Measurements from ENCODE around the gene KRT81. TPM values are rescaled to one million over a fixed set of nuclear protein-coding genes. Genes with fewer than 3 reads are reported as not detected.

Gene KRT81
- total RNA-seq, 3 donors from 2014 or later: 3.6 to 29.9 TPM; not detected in 1

DNA sequence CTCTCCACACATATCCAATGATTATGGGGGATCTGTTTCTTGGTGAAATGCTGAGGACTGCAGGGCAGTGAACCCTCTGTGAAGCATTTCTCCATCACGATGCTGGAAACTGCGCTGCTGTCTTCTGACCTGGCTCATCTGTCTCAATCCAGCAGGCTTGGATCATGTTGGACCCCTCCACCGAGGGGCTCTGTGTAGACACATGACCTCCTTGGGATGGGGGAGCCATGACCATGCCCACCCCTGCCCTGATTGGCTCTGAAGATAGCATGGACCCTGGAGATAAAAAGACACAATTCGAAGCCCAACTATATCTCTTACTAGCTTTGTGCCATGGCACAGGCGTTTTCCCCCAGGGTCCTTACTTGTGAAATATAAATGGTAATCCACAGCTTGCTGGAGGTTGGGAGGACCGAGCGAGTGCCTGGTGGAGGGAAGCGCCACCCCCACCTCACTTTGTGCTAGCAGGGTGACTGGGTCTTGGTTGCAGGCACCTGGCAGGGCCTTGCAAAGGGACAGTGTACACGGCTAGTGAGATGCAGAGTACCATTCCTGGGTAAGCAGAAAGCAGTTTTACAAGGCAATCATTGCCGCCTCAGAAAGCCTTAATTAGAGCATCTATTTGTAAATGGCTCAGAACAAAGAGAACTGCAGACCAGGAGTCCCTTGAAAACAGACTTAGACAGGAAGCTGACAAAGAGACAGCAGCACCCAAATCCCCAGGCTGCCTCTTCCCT, 32.2 kb upstream of the KRT81 start:
- DNase-seq (ENCODE audit: low spot score in 2 of 2): no peak
- intact Hi-C loops (cut with DNase I; ENCODE audit: low total_unique reads): no loop called here
- Histone ChIP-seq H3K27ac (no peak overlapping the region), H3K27me3 (peaks cover 0 to 8% of the 10 kb centered on the region in 2 donors), H3K36me3 (no peaks in the 10 kb centered on the region), H3K4me3 (no peak overlapping the region), H3K4me1 (no peaks in the 10 kb centered on the region), H3K9me3 (no peaks in the 10 kb centered on the region)
- no peak for TF ChIP-seq POLR2A (IDR thresholded peaks at IDR 0.05)
- TF ChIP-seq, protein P1, sequence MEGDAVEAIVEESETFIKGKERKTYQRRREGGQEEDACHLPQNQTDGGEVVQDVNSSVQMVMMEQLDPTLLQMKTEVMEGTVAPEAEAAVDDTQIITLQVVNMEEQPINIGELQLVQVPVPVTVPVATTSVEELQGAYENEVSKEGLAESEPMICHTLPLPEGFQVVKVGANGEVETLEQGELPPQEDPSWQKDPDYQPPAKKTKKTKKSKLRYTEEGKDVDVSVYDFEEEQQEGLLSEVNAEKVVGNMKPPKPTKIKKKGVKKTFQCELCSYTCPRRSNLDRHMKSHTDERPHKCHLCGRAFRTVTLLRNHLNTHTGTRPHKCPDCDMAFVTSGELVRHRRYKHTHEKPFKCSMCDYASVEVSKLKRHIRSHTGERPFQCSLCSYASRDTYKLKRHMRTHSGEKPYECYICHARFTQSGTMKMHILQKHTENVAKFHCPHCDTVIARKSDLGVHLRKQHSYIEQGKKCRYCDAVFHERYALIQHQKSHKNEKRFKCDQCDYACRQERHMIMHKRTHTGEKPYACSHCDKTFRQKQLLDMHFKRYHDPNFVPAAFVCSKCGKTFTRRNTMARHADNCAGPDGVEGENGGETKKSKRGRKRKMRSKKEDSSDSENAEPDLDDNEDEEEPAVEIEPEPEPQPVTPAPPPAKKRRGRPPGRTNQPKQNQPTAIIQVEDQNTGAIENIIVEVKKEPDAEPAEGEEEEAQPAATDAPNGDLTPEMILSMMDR (IDR thresholded peaks at IDR 0.05): no peak
- no peak for TF ChIP-seq POLR2AphosphoS5 (IDR thresholded peaks at IDR 0.05)

DNA sequence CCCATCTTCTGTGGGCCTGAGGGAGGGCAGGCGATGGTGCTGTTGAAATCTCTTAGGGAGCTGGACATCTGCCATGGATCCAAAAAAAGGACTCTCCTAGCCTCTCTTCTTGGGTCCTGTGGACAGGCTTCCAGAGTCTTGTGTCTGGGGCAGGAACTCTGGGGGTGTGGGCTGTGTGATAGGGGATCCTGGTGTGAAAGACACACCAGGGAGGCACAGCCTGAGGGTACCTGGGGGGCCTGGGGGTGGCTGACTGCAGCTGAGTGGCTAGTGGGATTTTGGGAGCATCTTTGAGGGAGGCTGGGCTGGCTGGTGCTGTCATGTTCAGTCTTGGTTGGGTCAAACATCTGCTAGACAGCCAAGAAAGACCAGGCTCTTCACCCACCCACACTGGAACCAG, 31.7 kb upstream of the KRT81 start:
- no peak for DNase-seq (ENCODE audit: low spot score in 2 of 2)
- no peaks in the 10 kb centered on the region for H3K4me1 ChIP-seq
- no peaks in the 10 kb centered on the region for H3K36me3 ChIP-seq
- peaks cover 0 to 8% of the 10 kb centered on the region in 2 donors for H3K27me3 ChIP-seq
- TF ChIP-seq, protein P1 (IDR thresholded peaks at IDR 0.05): no peak
- TF ChIP-seq POLR2A (IDR thresholded peaks at IDR 0.05) (no peak), POLR2AphosphoS5 (IDR thresholded peaks at IDR 0.05) (no peak)
- intact Hi-C loops (cut with DNase I; ENCODE audit: low total_unique reads): no loop called here
- H3K9me3 ChIP-seq: no peaks in the 10 kb centered on the region
- no peak overlapping the region for H3K27ac ChIP-seq
- no peak overlapping the region for H3K4me3 ChIP-seq

DNA sequence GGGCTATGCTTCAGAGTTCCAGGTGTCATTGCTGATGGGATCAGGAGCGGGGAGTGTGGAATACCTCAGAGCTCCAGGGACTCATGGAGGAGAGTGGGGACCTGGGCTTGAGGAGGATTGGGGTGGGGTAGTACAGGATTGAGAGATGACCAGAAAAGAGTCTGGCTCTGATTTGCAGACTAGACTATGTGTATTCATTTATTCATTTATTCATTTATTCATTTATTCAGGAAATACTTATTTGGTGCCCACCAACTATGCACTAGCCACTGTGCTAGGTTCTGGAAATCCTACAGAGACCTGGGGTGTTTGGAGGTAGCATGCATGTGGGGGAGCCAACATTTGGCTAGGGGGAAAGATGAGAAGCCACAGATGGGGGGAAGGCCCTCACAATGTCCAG, 30.7 kb upstream of the KRT81 start:
- intact Hi-C loops (cut with DNase I; ENCODE audit: low total_unique reads): no loop called here
- Histone ChIP-seq H3K4me1 (no peaks in the 10 kb centered on the region), H3K4me3 (no peak overlapping the region), H3K27me3 (peaks cover 0 to 8% of the 10 kb centered on the region in 2 donors), H3K27ac (no peak overlapping the region), H3K9me3 (no peaks in the 10 kb centered on the region), H3K36me3 (no peaks in the 10 kb centered on the region)
- TF ChIP-seq, protein P1 (IDR thresholded peaks at IDR 0.05): no peak
- TF ChIP-seq POLR2AphosphoS5 (IDR thresholded peaks at IDR 0.05) (no peak), POLR2A (IDR thresholded peaks at IDR 0.05) (no peak)
- DNase-seq (ENCODE audit: low spot score in 2 of 2): no peak

DNA sequence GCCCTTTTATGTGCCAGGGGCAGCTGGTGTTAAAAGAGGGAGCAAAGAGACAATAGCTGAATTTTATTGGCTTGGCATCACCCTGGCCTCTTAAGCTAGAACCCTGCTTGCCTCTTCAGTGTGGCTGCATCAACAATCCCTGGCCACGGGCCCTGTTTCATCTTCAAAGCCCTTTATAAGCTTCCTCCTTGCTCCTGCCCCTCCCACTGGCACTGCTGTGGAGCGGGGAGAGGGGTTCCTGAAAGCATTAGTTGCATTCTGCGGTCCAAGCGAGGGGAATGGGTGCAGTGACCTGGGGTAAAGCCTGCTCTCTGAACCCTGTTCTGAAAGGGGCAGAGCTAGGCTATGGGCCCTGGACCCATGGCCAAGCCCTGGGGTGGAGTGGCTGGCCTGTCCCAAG, 30.1 kb upstream of the KRT81 start:
- H3K27ac ChIP-seq: no peak overlapping the region
- no peak for DNase-seq (ENCODE audit: low spot score in 2 of 2)
- intact Hi-C loops (cut with DNase I; ENCODE audit: low total_unique reads): no loop called here
- no peaks in the 10 kb centered on the region for H3K4me1 ChIP-seq
- TF ChIP-seq POLR2A (IDR thresholded peaks at IDR 0.05) (no peak), POLR2AphosphoS5 (IDR thresholded peaks at IDR 0.05) (no peak)
- TF ChIP-seq, protein P1 (IDR thresholded peaks at IDR 0.05): no peak
- peaks cover 0 to 8% of the 10 kb centered on the region in 2 donors for H3K27me3 ChIP-seq
- no peaks in the 10 kb centered on the region for H3K9me3 ChIP-seq
- no peaks in the 10 kb centered on the region for H3K36me3 ChIP-seq
- no peak overlapping the region for H3K4me3 ChIP-seq

DNA sequence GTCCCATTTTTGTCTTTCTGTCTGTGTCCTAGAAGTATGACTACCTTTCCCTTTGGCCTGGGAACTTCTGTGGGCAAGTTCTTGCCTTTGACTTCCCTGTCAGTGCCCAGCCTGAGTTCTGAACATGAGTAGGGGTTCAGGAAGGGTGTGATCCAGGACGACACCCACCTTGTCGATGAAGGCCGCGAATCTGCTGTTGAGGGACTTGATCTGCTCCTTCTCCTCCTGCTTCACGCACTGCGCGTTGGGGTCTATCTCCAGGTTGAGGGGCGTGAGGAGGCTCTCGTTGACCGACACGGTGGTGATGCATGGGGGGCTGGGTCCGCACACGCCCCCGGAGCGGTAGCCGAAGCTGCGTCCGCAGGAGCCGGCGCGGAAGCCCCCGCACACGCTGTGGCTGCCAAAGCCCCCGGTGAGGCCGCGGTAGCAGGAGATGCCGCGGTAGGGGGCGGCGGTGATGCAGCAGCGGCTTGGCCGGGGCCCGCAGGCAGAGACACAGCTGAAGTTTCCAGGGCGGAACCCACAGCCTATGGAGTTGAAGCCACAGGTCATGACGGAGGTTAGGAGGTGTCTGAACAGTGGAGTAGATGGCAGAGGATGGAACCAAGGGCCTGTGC, 29.6 kb upstream of the KRT81 start, which contains the start of gene KRT83:
Gene KRT83, minus strand, starts transcription at position 615 of the 617 bp plus-strand sequence. Its CDS starts 63 bp downstream, at position 552.
- H3K4me1 ChIP-seq: no peaks in the 10 kb centered on the region
- no peaks in the 10 kb centered on the region for H3K36me3 ChIP-seq
- H3K9me3 ChIP-seq: no peaks in the 10 kb centered on the region
- DNase-seq (ENCODE audit: low spot score in 2 of 2): no peak
- no peak within 1 kb of the TSS for H3K4me3 ChIP-seq
- intact Hi-C loops (cut with DNase I; ENCODE audit: low total_unique reads): no loop called here
- TF ChIP-seq POLR2AphosphoS5 (IDR thresholded peaks at IDR 0.05) (no peak), POLR2A (IDR thresholded peaks at IDR 0.05) (no peak)
- TF ChIP-seq, protein P1 (IDR thresholded peaks at IDR 0.05): no peak
- peaks cover 0 to 8% of the 10 kb centered on the region in 2 donors for H3K27me3 ChIP-seq
- H3K27ac ChIP-seq: peak within 1 kb of the TSS in 1 of 2 donors; percentile 43

Data from breast epithelium (tissue), 4 donors.